A549 (cell line): ENCODE data around the gene PEPD.

Source experiments
- CTCF ChIP-seq: fragments of >200 bp; sonication (Bioruptor Twin); formaldehyde crosslinking; IDR thresholded peaks from 3 replicates; pipeline ENCODE4 v1.5.1; 2016
- MAFK ChIP-seq: fragments of 450-650 bp; IDR thresholded peaks from 2 replicates; pipeline ENCODE4 v1.6.1; 2014; ENCODE audit not compliant: partially characterized antibody
- MAZ ChIP-seq: fragments of 150-350 bp; IDR thresholded peaks from 2 replicates; pipeline ENCODE4 v1.6.1; 2014; ENCODE audit warnings: antibody characterized with exemption, low read depth, low read length, borderline replicate concordance
- RNF2 ChIP-seq: fragments of 200-600 bp; sonication (generic); IDR thresholded peaks from 2 replicates; pipeline ENCODE4 v1.6.1; 2016; ENCODE audit warnings: low read depth, mild to moderate bottlenecking, antibody characterized with exemption, moderate library complexity, borderline replicate concordance
- ZSCAN20 ChIP-seq: fragments of 250-450 bp; sonication (Bioruptor Pico); IDR thresholded peaks from 2 replicates; pipeline ENCODE4 v1.8.0; 2022; ENCODE audit warnings: mild to moderate bottlenecking, moderate library complexity

- no peak for TF ChIP-seq ZSCAN20
- no peak for TF ChIP-seq CTCF
- no peak for TF ChIP-seq MAFK
- TF ChIP-seq MAZ: no peak
- TF ChIP-seq RNF2: no peak
These were observed 29.2 kb upstream of the PEPD start for GRCh38 chr19:33550768-33551167.
